HG03095 (cell line): Measurements from ENCODE around the gene ADAMTS18.

Source experiments
- ATAC-seq: cut with Tn5 transposase; IDR thresholded peaks from one replicate; pipeline ENCODE4 v1.9.1; 2021; ENCODE audit warnings: moderate library complexity; ENCODE audit not compliant: unreplicated experiment

ADAMTS18 gene

GRCh38 chr16:77331043-77331442 lies 103.8 kb downstream of the ADAMTS18 start:
- no peak for ATAC-seq

GRCh38 chr16:77330332-77331042 lies 104.3 kb downstream of the ADAMTS18 start:
- no peak for ATAC-seq

GRCh38 chr16:77328768-77329167 lies 106.1 kb downstream of the ADAMTS18 start:
- ATAC-seq = no peak

- no peak for ATAC-seq
Observed at GRCh38 chr16:77328274-77328673, 106.6 kb downstream of the ADAMTS18 start.

- no peak for ATAC-seq
Observed at GRCh38 chr16:77327717-77328116, 107.1 kb downstream of the ADAMTS18 start.

GRCh38 chr16:77324729-77325128 lies 110.1 kb downstream of the ADAMTS18 start:
- ATAC-seq = no peak

- ATAC-seq = no peak
Observed at GRCh38 chr16:77323695-77324094, 111.1 kb downstream of the ADAMTS18 start.

GRCh38 chr16:77322757-77323156 lies 112.1 kb downstream of the ADAMTS18 start:
- no peak for ATAC-seq

- no peak for ATAC-seq
Observed at GRCh38 chr16:77317059-77317458, 117.8 kb downstream of the ADAMTS18 start.

- ATAC-seq = no peak
Observed at GRCh38 chr16:77310877-77311276, 124.0 kb downstream of the ADAMTS18 start.

- ATAC-seq = no peak
Observed at GRCh38 chr16:77308163-77308561, 126.7 kb downstream of the ADAMTS18 start.

- no peak for ATAC-seq
Observed at GRCh38 chr16:77307426-77308162, 127.2 kb downstream of the ADAMTS18 start.

- ATAC-seq = no peak
Observed at GRCh38 chr16:77306075-77306474, 128.8 kb downstream of the ADAMTS18 start.

GRCh38 chr16:77304877-77305276 lies 130.0 kb downstream of the ADAMTS18 start:
- ATAC-seq = no peak

- no peak for ATAC-seq
Observed at GRCh38 chr16:77304134-77304533, 130.7 kb downstream of the ADAMTS18 start.

- ATAC-seq = no peak
Observed at GRCh38 chr16:77302674-77303073, 132.2 kb downstream of the ADAMTS18 start.

GRCh38 chr16:77302249-77302648 lies 132.6 kb downstream of the ADAMTS18 start:
- ATAC-seq = no peak

- ATAC-seq = no peak
Observed at GRCh38 chr16:77300256-77300655, 134.6 kb downstream of the ADAMTS18 start.

- ATAC-seq = no peak
Observed at GRCh38 chr16:77299395-77299794, 135.4 kb downstream of the ADAMTS18 start.

GRCh38 chr16:77298418-77299360 lies 136.1 kb downstream of the ADAMTS18 start:
- no peak for ATAC-seq

GRCh38 chr16:77297996-77298395 lies 136.8 kb downstream of the ADAMTS18 start:
- no peak for ATAC-seq
